LNCaP clone FGC (cell line): ENCODE measurements around the gene PBXIP1.

Source experiments
- DNase-seq: peaks from one replicate; pipeline ENCODE4 v3.0.0-alpha.2; 2011; ENCODE audit warnings: low read depth
- H3K4me3 ChIP-seq: 2 replicates; pipeline ENCODE4 v1.5.1; 2011; ENCODE audit warnings: mild to moderate bottlenecking, low read depth, low read length, control low read depth
- CTCF ChIP-seq: IDR thresholded peaks from 2 replicates; pipeline ENCODE4 v1.5.1; 2012; ENCODE audit warnings: mild to moderate bottlenecking; ENCODE audit not compliant: control insufficient read depth, insufficient read depth; ENCODE audit errors: extremely low read depth

Gene PBXIP1

GRCh38 chr1:154962795-154963330, 7.0 kb upstream of the PBXIP1 start:
- no peak for DNase-seq
- H3K4me3 ChIP-seq, result peak overlapping the region; percentile 67
- TF ChIP-seq CTCF, result no peak

GRCh38 chr1:154962156-154962749, 6.4 kb upstream of the PBXIP1 start:
- TF ChIP-seq CTCF, result no peak
- DNase-seq, result no peak
- peak overlapping the region; percentile 67 for H3K4me3 ChIP-seq

- peak; percentile 60 for TF ChIP-seq CTCF
- DNase-seq, result no peak
Observed at GRCh38 chr1:154961207-154962155, 5.6 kb upstream of the PBXIP1 start, which contains the start of gene PYGO2. PYGO2 (minus strand) TSS chr1:154961782; CDS start chr1:154961576, 206 bp downstream.

GRCh38 chr1:154960446-154961136, 4.7 kb upstream of the PBXIP1 start:
- peak overlapping the region; percentile 67 for H3K4me3 ChIP-seq
- no peak for TF ChIP-seq CTCF
- DNase-seq, result no peak

More at GRCh38 chr1:154961207-154962155, 5.6 kb upstream of the PBXIP1 start, which contains the start of gene PYGO2:
- H3K4me3 ChIP-seq, result peak within 1 kb of the TSS; percentile 67

DNA sequence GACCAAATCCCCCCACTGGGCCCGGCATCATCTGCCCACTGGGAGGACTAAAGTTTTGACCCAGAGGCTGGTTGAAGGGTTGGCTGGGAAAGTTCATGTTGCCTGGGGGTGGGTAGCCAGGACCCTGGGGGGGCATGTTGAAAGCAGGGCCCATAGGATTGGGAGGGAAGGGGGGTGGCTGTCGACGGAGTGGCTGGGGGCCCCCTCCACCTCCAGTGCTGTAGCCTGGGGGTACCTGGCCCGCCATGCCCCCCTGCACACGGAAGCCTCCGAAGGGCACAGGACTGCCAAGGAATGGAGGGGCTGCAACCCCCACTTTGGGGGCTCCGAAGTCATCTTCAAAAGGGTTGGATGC, 3.5 kb upstream of the PBXIP1 start:
- no peak for DNase-seq
- no peak for TF ChIP-seq CTCF
- H3K4me3 ChIP-seq, result no peak overlapping the region

GRCh38 chr1:154958681-154959425, 3.0 kb upstream of the PBXIP1 start:
- H3K4me3 ChIP-seq, result no peak overlapping the region
- no peak for DNase-seq

More at GRCh38 chr1:154958681-154959425, 3.0 kb upstream of the PBXIP1 start:
- TF ChIP-seq CTCF, result no peak
